Activated naive CD4-positive, alpha-beta T cell treated with Interleukin-2 at 50 U/mL for 16 hours (primary cell): ENCODE results near the gene LBHD2.

Experiments used
- DNase-seq: peaks from one replicate; pipeline ENCODE4 v3.0.0-alpha.2; 2020

Gene LBHD2

GRCh38 chr14:103121121-103121845 is 37.3 kb downstream of the LBHD2 start:
- no peak for DNase-seq

- no peak for DNase-seq
Measured at GRCh38 chr14:103121846-103122584, 38.0 kb downstream of the LBHD2 start.

- no peak for DNase-seq
Measured at GRCh38 chr14:103122585-103122946, 38.6 kb downstream of the LBHD2 start.

DNA sequence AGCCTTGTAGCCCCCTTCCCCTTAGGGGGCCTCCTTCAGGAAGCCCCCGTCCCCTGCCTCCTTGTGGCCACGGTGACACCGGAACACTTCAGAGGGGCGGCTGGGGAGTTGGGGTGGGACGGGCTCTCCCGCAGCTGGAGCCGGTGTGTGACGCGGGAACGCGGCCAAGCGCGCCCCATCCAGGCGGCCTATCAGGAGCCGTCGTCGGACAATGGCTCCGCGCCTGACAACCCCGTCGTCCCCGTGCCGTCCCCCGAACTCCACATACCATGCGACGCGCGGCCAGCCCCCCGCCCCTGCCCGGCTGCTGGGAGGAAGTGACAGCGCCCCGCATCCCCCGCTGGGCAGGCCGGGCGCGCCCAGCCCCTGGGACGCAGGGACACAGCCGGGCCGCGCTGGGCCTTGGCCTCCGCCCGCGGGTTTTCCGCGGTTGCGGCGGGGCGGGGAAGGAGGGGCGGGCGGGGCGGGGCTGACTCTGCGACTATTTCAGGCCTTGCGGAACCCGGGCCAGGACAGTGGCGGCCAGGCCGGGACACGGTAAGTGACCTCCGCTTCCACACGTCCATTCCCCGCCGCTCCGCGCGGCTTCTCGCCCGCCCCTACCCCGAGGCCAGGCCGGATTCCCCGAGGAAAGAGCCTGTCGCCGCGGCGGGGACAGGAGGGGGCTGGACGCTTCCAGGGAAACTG is 39.1 kb downstream of the LBHD2 start, which contains the start of gene TNFAIP2:
TNFAIP2 (plus strand) TSS at position 515 of the 687 bp plus-strand sequence. CDS start 2,997 bp downstream, outside the sequence.
- DNase-seq: no peak

DNA sequence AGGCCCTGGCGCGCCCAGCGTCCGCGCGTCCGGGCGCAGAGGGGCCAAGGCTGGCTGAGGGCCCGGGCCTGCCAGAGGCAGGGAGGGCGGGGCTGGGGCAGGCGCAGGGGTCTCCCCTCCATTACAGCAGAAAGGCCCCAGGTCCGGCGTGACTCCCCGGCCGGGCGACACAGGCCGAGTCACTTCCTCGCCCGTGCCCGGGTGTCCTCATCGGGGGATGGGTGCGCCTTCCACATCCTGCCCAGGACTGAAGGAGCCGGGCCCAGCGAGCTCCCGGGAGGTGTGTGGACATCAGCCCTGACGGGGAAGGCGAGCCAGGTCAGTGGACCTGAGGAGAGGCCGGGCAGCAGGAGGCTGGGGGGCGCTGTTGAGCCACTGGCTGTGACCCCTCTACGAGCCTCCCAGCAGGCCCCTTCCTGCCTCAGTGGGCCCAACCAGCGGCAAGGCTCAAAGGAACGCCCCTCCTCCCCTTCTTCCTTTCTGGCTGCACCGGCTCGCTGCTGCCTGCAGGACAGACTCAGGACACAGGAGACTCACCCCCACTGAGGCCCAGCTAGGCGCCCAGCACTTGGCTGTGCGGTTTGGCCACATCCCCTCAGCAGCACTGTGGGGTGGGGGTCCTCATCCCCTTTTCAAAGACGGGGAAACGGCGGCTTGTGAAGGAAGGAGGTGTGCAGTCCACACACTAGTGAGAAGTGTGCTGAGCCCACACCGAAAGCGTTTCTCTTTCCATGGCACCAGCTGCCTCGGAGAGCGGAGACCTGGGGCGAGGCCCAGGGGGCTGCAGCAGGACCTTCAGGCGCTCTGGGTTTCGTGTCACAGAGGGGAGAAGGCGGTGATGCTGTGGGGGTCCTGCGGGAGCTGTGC is 39.9 kb downstream of the LBHD2 start:
- no peak for DNase-seq

DNA sequence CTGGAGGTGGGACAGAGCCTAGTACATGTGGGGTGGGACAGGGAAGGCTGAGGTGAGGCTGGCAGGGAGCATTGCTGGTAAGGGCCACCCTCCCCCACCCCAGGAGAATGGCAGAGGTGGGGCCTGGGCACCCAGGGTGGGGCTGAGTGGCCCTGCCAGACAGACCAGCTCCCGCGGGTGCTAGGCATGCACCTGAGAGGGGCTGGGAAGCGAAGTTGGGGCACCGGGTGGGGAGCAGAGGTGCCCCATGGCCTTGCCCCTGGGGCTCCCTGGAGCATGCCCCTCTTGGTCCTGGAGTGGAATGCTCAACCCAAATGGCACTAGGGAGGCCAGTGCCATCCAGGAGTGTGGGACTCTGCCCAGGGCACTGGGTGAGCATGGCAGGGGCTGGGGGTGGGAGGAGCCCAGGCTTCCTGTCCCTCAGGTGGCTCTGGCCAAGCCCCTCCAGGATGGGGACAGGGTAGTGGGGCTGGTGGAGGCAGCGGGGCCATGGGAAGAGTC is 40.5 kb downstream of the LBHD2 start:
- no peak for DNase-seq

GRCh38 chr14:103125098-103126070 is 41.4 kb downstream of the LBHD2 start:
- DNase-seq: no peak

DNA sequence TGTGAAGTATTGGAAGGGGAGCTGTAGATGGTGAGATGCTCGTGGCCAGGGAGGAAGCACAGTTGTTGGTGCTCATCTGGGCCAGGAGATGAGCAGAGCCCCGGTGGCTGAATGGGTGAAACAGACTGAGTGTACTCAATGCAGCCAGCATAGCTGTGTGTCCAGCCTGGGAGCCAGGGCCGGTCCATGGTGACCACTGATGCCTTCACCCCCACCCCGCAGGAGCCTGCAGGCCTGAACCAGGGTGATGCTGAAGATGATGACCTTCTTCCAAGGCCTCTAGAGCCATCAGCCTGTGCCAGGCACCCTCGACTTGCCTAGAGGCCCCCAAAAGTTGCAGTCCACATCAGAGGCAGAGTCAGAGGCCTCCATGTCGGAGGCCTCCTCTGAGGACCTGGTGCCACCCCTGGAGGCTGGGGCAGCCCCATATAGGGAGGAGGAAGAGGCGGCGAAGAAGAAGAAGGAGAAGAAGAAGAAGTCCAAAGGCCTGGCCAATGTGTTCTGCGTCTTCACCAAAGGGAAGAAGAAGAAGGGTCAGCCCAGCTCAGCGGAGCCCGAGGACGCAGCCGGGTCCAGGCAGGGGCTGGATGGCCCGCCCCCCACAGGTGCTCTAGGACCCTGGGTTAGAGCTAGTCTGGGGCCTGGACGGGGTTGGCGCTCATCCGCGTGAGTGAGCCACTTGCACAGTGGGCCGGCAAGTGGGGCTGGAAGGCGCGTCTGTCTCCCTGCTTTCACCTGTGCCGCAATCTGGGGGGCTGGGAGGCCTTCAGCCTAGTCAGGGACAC is 42.3 kb downstream of the LBHD2 start:
- DNase-seq: no peak

DNA sequence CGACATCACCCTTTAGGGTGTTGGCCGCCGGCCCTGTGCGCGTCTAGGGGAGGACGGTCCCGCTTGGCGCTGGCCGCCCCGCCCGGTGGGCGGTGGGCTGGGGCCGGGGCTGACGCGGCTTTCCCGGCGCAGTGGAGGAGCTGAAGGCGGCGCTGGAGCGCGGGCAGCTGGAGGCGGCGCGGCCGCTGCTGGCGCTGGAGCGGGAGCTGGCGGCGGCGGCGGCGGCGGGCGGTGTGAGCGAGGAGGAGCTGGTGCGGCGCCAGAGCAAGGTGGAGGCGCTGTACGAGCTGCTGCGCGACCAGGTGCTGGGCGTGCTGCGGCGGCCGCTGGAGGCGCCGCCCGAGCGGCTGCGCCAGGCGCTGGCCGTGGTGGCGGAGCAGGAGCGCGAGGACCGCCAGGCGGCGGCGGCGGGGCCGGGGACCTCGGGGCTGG is 42.9 kb downstream of the LBHD2 start:
- DNase-seq: no peak

GRCh38 chr14:103127356-103127755 is 43.3 kb downstream of the LBHD2 start:
- no peak for DNase-seq

DNA sequence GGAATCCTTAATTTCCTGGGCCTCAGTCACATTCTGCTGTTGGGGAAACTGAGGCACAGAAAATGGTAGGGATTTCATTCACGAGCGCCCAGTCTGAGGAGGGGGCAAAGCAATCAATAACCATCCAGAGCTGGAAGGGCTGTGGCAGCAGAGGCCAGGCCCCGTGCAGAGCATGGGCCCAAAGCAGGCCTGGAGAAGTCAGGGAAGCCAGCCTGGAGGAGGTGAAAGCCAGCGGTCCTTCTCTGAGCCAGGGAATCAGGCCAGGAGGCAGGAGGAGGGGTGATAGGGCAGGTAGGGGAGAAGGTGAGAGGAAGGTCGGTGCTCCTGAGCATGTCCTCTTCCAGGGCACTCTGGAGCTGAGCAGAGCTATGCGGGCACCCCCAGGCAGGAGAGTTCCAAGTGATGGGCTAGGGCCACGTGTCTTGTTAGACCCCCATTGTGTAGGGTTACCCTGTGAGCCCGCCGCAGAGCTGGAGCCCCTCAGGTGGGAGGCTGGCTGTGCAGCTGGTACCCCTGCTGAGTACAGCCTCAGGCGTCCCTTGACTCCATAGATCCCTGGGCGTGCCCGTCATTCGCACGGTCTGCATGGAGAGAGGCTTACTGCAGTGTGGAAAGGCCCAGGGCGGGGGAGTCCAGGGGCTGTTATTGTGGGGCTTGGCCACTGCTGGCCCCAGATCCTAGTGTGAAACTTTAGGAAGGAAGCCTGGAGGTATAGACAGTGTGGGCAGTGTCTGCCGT is 44.0 kb downstream of the LBHD2 start:
- no peak for DNase-seq

DNA sequence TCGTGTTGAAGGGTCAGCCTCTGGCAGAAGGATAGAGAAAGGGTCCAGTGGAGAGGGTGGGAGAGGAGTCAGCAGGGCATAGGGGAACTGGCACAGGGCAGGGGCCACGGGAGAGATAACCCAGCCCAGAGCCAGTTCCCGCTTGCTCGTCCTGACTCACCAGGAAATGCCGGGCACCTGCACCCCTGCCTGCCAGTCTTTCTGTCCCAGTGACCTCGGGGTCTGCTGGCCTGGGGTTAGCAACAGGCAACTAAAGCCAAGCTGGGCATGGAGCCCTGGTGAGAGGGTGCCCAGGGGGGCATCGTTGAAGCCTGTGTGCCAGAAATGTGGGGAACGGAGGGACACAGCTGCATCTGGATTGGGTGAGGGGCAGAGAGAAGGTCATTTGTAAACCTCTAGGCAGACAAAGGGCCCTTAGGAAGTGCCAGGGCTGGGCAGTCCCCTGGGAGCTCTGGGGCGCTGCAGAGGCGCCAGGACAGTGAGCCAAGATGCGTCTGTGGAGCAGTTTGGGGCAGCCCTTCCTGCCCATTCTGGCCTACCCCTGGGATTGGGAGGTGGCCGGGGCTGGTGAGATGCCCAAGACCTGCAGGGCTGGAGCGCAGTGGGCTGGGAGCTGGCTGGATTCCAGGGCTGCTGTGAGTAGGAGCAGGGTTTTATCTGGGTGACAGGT is 44.8 kb downstream of the LBHD2 start:
- no peak for DNase-seq

DNA sequence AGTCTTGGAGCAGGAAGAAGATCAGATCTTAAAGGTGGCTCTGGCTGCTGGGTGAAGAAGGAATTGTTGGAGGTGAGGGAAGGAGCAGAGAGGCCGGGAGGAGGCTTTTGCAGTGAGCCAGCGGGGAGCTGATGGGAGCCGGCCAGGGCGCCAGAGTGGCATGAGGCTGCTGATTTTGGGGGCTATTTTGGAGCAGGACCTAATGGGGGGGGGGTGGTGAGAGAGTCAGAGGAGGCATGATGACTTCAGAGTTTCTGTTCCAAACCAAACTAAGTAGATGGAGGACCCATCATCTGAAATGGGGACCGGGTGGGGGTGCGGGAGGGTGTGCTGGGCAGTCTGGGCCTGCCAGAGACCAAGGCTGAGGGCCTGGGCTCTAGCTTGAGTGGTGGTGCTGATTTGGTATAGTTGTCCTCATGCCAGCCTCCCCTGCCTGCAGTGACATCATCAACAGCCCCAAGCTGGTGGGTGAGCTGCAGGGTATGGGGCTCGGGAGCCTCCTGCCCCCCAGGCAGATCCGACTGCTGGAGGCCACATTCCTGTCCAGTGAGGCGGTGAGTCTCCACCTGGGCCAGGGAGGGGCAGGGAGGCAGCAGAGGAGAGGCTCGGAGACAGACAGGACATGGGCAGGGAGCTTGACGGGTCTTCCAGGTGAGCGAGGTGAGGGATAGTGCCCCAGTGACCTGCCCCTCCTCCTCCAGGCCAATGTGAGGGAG is 45.4 kb downstream of the LBHD2 start:
- no peak for DNase-seq

DNA sequence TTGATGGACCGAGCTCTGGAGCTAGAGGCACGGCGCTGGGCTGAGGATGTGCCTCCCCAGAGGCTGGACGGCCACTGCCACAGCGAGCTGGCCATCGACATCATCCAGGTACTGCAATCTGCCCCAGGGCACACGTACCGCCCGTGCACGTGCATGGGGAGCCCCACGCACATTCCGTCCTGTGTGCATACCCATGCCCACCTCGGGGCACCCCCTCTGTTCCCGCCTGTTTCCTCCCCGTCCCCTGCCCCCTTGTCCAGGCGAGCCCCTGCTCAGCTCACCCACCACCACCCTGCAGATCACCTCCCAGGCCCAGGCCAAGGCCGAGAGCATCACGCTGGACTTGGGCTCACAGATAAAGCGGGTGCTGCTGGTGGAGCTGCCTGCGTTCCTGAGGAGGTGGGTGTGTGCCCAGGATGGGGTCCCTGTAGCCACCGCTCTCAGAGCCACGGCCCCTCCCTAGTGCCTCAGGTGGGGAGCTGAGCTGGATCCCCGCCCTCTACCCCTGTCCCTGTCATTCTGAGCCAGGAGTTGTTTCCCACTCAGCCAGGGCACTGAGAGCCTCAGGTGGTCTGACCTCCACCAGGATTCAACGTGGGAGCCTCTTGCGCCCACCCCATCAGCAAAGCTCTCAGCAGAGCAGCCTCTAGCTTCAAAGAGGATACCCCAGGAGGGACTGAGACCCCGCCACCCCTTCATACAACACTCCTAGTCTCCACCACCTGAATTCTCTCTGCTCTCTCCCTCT is 46.2 kb downstream of the LBHD2 start:
- no peak for DNase-seq

DNA sequence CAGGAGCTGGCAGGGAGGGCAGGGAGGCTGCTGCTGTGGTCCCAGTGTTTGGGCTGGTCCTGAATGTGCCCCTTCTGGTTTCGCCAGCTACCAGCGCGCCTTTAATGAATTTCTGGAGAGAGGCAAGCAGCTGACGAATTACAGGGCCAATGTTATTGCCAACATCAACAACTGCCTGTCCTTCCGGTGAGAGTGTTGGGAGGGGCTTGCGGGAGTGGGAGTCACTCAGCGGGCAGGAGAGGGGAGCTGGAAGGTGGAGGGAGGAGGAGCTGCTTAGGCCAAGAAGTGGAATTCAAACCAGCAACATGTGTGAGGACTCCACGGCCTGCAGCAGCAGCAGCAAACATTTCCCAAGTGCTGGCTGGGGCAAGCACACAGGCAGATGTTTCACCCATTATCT is 47.0 kb downstream of the LBHD2 start:
- DNase-seq: no peak

GRCh38 chr14:103131580-103131979 is 47.6 kb downstream of the LBHD2 start:
- no peak for DNase-seq

GRCh38 chr14:103132381-103133209 is 48.6 kb downstream of the LBHD2 start:
- DNase-seq: no peak
